ENCODE results near the gene RTL10. TPM values are rescaled to one million over a fixed set of nuclear protein-coding genes. Genes with fewer than 3 reads are reported as not detected.

RTL10 gene
- polyA plus RNA-seq, 1 donor (not counting 4 experiments of a cell fraction or from before 2014, with no cell fraction given) = 12.9 TPM

DNA sequence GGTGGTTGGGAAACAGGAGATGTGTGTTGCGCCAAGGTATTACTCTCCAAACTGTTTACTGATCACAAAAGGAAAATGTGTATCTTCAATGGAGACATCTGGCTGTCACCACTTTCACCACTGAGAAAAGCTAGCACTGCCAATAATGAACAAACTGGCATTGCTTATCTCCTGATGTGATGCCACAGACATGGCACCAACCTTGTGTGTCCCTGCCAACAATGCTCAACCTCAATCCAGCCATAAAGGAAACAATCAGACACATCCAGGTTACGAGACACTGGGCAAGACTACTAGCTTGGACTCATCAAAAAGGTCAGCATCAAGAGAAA is 28.1 kb downstream of the RTL10 start:
- FAIRE-seq = no peak
- dilution Hi-C loops (cut with MboI; ENCODE audit: extremely low pct_ligation_motif_present, low sequenced_read_pairs) = no loop called here
- no peak for TF ChIP-seq EZH2 (IDR thresholded peaks at IDR 0.05; ENCODE audit: low read length)
- TF ChIP-seq, protein P1, sequence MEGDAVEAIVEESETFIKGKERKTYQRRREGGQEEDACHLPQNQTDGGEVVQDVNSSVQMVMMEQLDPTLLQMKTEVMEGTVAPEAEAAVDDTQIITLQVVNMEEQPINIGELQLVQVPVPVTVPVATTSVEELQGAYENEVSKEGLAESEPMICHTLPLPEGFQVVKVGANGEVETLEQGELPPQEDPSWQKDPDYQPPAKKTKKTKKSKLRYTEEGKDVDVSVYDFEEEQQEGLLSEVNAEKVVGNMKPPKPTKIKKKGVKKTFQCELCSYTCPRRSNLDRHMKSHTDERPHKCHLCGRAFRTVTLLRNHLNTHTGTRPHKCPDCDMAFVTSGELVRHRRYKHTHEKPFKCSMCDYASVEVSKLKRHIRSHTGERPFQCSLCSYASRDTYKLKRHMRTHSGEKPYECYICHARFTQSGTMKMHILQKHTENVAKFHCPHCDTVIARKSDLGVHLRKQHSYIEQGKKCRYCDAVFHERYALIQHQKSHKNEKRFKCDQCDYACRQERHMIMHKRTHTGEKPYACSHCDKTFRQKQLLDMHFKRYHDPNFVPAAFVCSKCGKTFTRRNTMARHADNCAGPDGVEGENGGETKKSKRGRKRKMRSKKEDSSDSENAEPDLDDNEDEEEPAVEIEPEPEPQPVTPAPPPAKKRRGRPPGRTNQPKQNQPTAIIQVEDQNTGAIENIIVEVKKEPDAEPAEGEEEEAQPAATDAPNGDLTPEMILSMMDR (optimal IDR thresholded peaks at IDR 0.05 in 1 of 3, IDR thresholded peaks at IDR 0.05 in 1 of 3, conservative IDR thresholded peaks at IDR 0.05 in 1 of 3; ENCODE audit: extremely low read depth in 1 of 3, insufficient read depth in 2 of 3, low read length in 3 of 3) = no peak

DNA sequence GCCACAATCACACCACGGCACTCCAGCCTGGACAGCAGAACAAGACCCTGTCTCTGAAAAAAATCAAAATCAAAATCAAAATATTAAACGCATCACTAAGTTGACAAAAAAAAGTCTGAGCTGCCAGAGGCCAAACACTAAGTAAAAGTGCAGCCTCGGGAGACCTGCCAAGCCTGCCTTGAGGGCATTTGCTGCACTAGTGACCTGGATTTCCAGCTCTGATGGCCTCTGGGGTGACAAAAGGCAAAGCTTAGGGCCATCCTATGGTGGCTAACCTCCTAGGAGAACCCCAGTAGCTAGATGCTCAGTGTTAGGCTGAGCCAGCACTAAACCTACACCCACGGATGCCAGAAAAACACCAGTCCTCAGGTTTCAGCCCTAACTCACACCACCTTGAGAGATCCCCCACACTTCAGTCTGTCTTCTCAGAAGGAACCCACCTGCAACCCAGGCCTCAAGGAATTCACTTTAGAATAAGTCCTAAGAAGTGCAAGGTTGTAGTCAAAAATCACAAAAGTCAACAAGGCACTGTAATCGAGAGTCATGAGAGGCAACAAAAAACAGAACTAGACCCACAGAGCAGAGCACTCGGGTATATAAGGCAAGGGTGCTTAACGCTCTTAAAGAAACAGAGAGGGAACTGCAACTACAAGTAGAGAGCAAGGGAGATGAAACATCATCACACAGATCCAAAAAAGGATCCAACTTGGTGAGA is 28.6 kb downstream of the RTL10 start:
- Histone ChIP-seq H2AFZ (ENCODE audit: control insufficient read depth, low read length) (no peak overlapping the region), H3K79me2 (ENCODE audit: control insufficient read depth, insufficient read depth, low read length) (no peaks in the 10 kb centered on the region), H3K4me2 (ENCODE audit: control insufficient read depth, extremely low read depth, insufficient read depth, low read depth, low read length) (no peak overlapping the region), H3K4me3 (ENCODE audit: control insufficient read depth in 2 of 3, extremely low read depth in 1 of 3, insufficient read depth in 2 of 3, low read depth in 1 of 3, low read length in 3 of 3) (no peak overlapping the region), H3K27ac (ENCODE audit: control insufficient read depth, insufficient read depth, low read length) (no peak overlapping the region), H3K9me3 (ENCODE audit: control insufficient read depth, low read depth, low read length) (no peaks in the 10 kb centered on the region), H3K9ac (ENCODE audit: control insufficient read depth, extremely low read depth, insufficient read depth, low read length) (no peak overlapping the region), H3K27me3 (ENCODE audit: control insufficient read depth, extremely low read depth, insufficient read depth, low read length) (no peaks in the 10 kb centered on the region), H3K4me1 (ENCODE audit: control insufficient read depth, extremely low read depth, insufficient read depth, low read length) (peaks cover 17% of the 10 kb centered on the region), H3K36me3 (ENCODE audit: control insufficient read depth in 2 of 2, extremely low read depth in 1 of 2, insufficient read depth in 2 of 2, low read length in 2 of 2) (no peaks in the 10 kb centered on the region), H4K20me1 (ENCODE audit: control insufficient read depth, extremely low read depth, insufficient read depth, low read length) (no peaks in the 10 kb centered on the region), H3K9me1 (ENCODE audit: control insufficient read depth, extremely low read depth, insufficient read depth, low read length) (peaks cover 4% of the 10 kb centered on the region)
- DNase-seq (ENCODE audit: low read depth, low spot score) (no peak), FAIRE-seq (no peak)
- dilution Hi-C loops (cut with MboI; ENCODE audit: extremely low pct_ligation_motif_present, low sequenced_read_pairs) = no loop called here
- no peak for TF ChIP-seq EZH2 (IDR thresholded peaks at IDR 0.05; ENCODE audit: low read length)
- TF ChIP-seq, protein P1 (optimal IDR thresholded peaks at IDR 0.05 in 1 of 3, IDR thresholded peaks at IDR 0.05 in 1 of 3, conservative IDR thresholded peaks at IDR 0.05 in 1 of 3; ENCODE audit: extremely low read depth in 1 of 3, insufficient read depth in 2 of 3, low read length in 3 of 3) = no peak

More for the DNA sequence above, 28.1 kb downstream of the RTL10 start:
- Histone ChIP-seq H3K4me2 (ENCODE audit: control insufficient read depth, extremely low read depth, insufficient read depth, low read depth, low read length) (no peak overlapping the region), H3K9me3 (ENCODE audit: control insufficient read depth, low read depth, low read length) (no peaks in the 10 kb centered on the region), H3K4me1 (ENCODE audit: control insufficient read depth, extremely low read depth, insufficient read depth, low read length) (peaks cover 17% of the 10 kb centered on the region), H3K9me1 (ENCODE audit: control insufficient read depth, extremely low read depth, insufficient read depth, low read length) (peaks cover 4% of the 10 kb centered on the region), H2AFZ (ENCODE audit: control insufficient read depth, low read length) (no peak overlapping the region), H3K79me2 (ENCODE audit: control insufficient read depth, insufficient read depth, low read length) (no peaks in the 10 kb centered on the region), H3K9ac (ENCODE audit: control insufficient read depth, extremely low read depth, insufficient read depth, low read length) (no peak overlapping the region), H3K27me3 (ENCODE audit: control insufficient read depth, extremely low read depth, insufficient read depth, low read length) (no peaks in the 10 kb centered on the region), H3K36me3 (ENCODE audit: control insufficient read depth in 2 of 2, extremely low read depth in 1 of 2, insufficient read depth in 2 of 2, low read length in 2 of 2) (no peaks in the 10 kb centered on the region), H4K20me1 (ENCODE audit: control insufficient read depth, extremely low read depth, insufficient read depth, low read length) (no peaks in the 10 kb centered on the region), H3K27ac (ENCODE audit: control insufficient read depth, insufficient read depth, low read length) (no peak overlapping the region), H3K4me3 (ENCODE audit: control insufficient read depth in 2 of 3, extremely low read depth in 1 of 3, insufficient read depth in 2 of 3, low read depth in 1 of 3, low read length in 3 of 3) (no peak overlapping the region)
- no peak for DNase-seq (ENCODE audit: low read depth, low spot score)
